CD4-positive, CD25-positive, alpha-beta regulatory T cell (primary cell): ENCODE results near the gene TMEM156. TPM values are rescaled to one million over a fixed set of nuclear protein-coding genes. Genes with fewer than 3 reads are reported as not detected.
A peak's percentile ranks its signal among the peaks of the same experiment; 100 is the strongest.
"Not testable (repeated sequence)": the region's sequence is repeated elsewhere in the genome, so short reads cannot be mapped to it uniquely, and the experiment has no call there.

Experiments
- ATAC-seq, 2 donors: fragments of 150-1000 bp; cut with Tn5 transposase; one replicate each; pipeline ENCODE4 v1.10.0; 2021; ENCODE audit warnings: low read depth in 2 of 2, moderate number of reproducible peaks in 2 of 2, moderate library complexity in 1 of 2
- DNase-seq, 3 donors: peaks; one replicate each; pipeline versions ENCODE4 v3.0.0 to v3.0.0-alpha.2; 2012 to 2022; ENCODE audit warnings: mixed read lengths in 1 of 3
- H3K27ac ChIP-seq: one replicate; pipeline ENCODE4 v1.7.0; 2013; ENCODE audit warnings: mild to moderate bottlenecking, low read length; ENCODE audit not compliant: insufficient read depth, poor library complexity, severe bottlenecking
- H3K27me3 ChIP-seq: one replicate; pipeline ENCODE4 v1.7.0; 2013; ENCODE audit warnings: low read length; ENCODE audit not compliant: control insufficient read depth, insufficient read depth
- H3K36me3 ChIP-seq: one replicate; pipeline ENCODE4 v1.7.0; 2013; ENCODE audit warnings: mild to moderate bottlenecking, low read length, moderate library complexity; ENCODE audit not compliant: control insufficient read depth, insufficient read depth
- H3K4me1 ChIP-seq: 2 replicates; pipeline ENCODE4 v1.7.0; 2013; ENCODE audit warnings: mild to moderate bottlenecking, low read length; ENCODE audit not compliant: insufficient read depth, control insufficient read depth, poor library complexity, severe bottlenecking
- H3K4me3 ChIP-seq: one replicate; pipeline ENCODE4 v1.7.0; 2013; ENCODE audit warnings: low read depth, mild to moderate bottlenecking, low read length, moderate library complexity
- H3K9me3 ChIP-seq, 2 experiments: 1 replicate in 1 of 2; 2 replicates in 1 of 2; pipeline ENCODE4 v1.7.0; 2013; ENCODE audit warnings: low read length in 2 of 2, mild to moderate bottlenecking in 1 of 2, moderate library complexity in 1 of 2; ENCODE audit not compliant: control insufficient read depth in 2 of 2
- H3K27ac Mint-ChIP-seq, 3 donors: one replicate each; pipeline ENCODE4 v1.8.0; 2020 to 2022; ENCODE audit warnings: mild to moderate bottlenecking in 3 of 3, mixed read lengths in 3 of 3, moderate library complexity in 2 of 3
- H3K27me3 Mint-ChIP-seq: one replicate; pipeline ENCODE4 v1.8.0; 2022; ENCODE audit warnings: mild to moderate bottlenecking, mixed read lengths
- H3K36me3 Mint-ChIP-seq: one replicate; pipeline ENCODE4 v1.8.0; 2020; ENCODE audit warnings: mixed read lengths
- H3K4me1 Mint-ChIP-seq, 4 donors: one replicate each; pipeline ENCODE4 v1.8.0; 2020 to 2022; ENCODE audit warnings: mixed read lengths in 4 of 4, mild to moderate bottlenecking in 1 of 4
- H3K4me3 Mint-ChIP-seq, 4 donors: one replicate each; pipeline ENCODE4 v1.8.0; 2020 to 2022; ENCODE audit warnings: mild to moderate bottlenecking in 4 of 4, mixed read lengths in 4 of 4, moderate library complexity in 3 of 4
- H3K9me3 Mint-ChIP-seq, 7 donors: one replicate each; pipeline ENCODE4 v1.8.0; 2020 to 2022; ENCODE audit warnings: mixed read lengths in 7 of 7, mild to moderate bottlenecking in 3 of 7, moderate library complexity in 2 of 7
- polyA plus RNA-seq, 4 donors: library from polyadenylated mRNA; unstranded; fragments of 300-500 nt; fragmentation: Illumina TruSeq; gene quantifications; one replicate each; pipeline ENCODE4 v1.2.3, GENCODE V29; 2021
- total RNA-seq: library from RNA; stranded (reverse); gene quantifications from one replicate; pipeline ENCODE4 v1.2.3, GENCODE V29; 2022

The TMEM156 gene
- total and polyA plus RNA-seq, 5 donors from 2014 or later = 8.4 to 24.3 (median 22.7) TPM

GRCh38 chr4:39020130-39020529 is 12.1 kb downstream of the TMEM156 start:
- peaks cover 2 to 19% (median 8%) of the 10 kb centered on the region in 7 donors for H3K9me3 Mint-ChIP-seq
- no peak overlapping the region for H3K4me3 Mint-ChIP-seq
- Histone ChIP-seq H3K4me3 (no peak overlapping the region), H3K27me3 (no peaks in the 10 kb centered on the region), H3K4me1 (no peaks in the 10 kb centered on the region), H3K9me3 (no peaks in the 10 kb centered on the region), H3K36me3 (peaks cover 4% of the 10 kb centered on the region), H3K27ac (no peak overlapping the region)
- no peak for ATAC-seq
- H3K4me1 Mint-ChIP-seq = peaks cover 2 to 25% (median 7%) of the 10 kb centered on the region in 4 donors
- H3K27ac Mint-ChIP-seq = peak overlapping the region in 1 of 3 donors; percentile 57
- peaks cover 53% of the 10 kb centered on the region for H3K36me3 Mint-ChIP-seq
- no peak for DNase-seq
- H3K27me3 Mint-ChIP-seq = no peaks in the 10 kb centered on the region

GRCh38 chr4:39014028-39014427 is 18.2 kb downstream of the TMEM156 start:
- no peak overlapping the region for H3K4me3 ChIP-seq
- H3K27me3 ChIP-seq = no peaks in the 10 kb centered on the region
- H3K27ac Mint-ChIP-seq = no peak overlapping the region
- H3K9me3 Mint-ChIP-seq = peaks cover 2 to 19% (median 6%) of the 10 kb centered on the region in 7 donors
- no peak overlapping the region for H3K27ac ChIP-seq
- ATAC-seq (no peak), DNase-seq (no peak)
- H3K4me3 Mint-ChIP-seq = no peak overlapping the region
- peaks cover 2 to 31% (median 16%) of the 10 kb centered on the region in 4 donors for H3K4me1 Mint-ChIP-seq
- H3K9me3 ChIP-seq = no peaks in the 10 kb centered on the region
- no peaks in the 10 kb centered on the region for H3K27me3 Mint-ChIP-seq
- H3K36me3 ChIP-seq = peaks cover 4% of the 10 kb centered on the region
- H3K4me1 ChIP-seq = no peaks in the 10 kb centered on the region
- peaks cover 38% of the 10 kb centered on the region for H3K36me3 Mint-ChIP-seq

GRCh38 chr4:39004758-39005157 is 27.5 kb downstream of the TMEM156 start:
- H3K4me1 ChIP-seq = no peaks in the 10 kb centered on the region
- Mint-ChIP-seq H3K27me3 (no peaks in the 10 kb centered on the region), H3K4me1 (peaks cover 15 to 24% (median 17%) of the 10 kb centered on the region in 4 donors), H3K4me3 (no peak overlapping the region), H3K27ac (no peak overlapping the region), H3K36me3 (peaks cover 13% of the 10 kb centered on the region), H3K9me3 (peaks cover 0 to 1% (median under 1%) of the 10 kb centered on the region in 7 donors)
- no peaks in the 10 kb centered on the region for H3K27me3 ChIP-seq
- no peak overlapping the region for H3K27ac ChIP-seq
- H3K9me3 ChIP-seq = peaks cover under 1% of the 10 kb centered on the region in 2 experiments
- ATAC-seq = no peak
- H3K4me3 ChIP-seq = no peak overlapping the region
- no peak for DNase-seq
- peaks cover 4% of the 10 kb centered on the region for H3K36me3 ChIP-seq

GRCh38 chr4:39002058-39002457 is 30.2 kb downstream of the TMEM156 start:
- not testable (repeated sequence) for H3K36me3 ChIP-seq, ATAC-seq, H3K9me3 Mint-ChIP-seq, H3K9me3 ChIP-seq, H3K27me3 ChIP-seq, H3K4me1 ChIP-seq, H3K27me3 Mint-ChIP-seq, H3K27ac ChIP-seq, H3K4me3 Mint-ChIP-seq, DNase-seq, H3K4me3 ChIP-seq, H3K27ac Mint-ChIP-seq
- peaks cover 28% of the 10 kb centered on the region for H3K36me3 Mint-ChIP-seq
- peaks cover 3 to 11% (median 6%) of the 10 kb centered on the region in 4 donors for H3K4me1 Mint-ChIP-seq

GRCh38 chr4:38995660-38996005 is 36.6 kb downstream of the TMEM156 start:
- H3K27ac ChIP-seq = no peak overlapping the region
- H3K9me3 ChIP-seq = peaks cover 3 to 8% of the 10 kb centered on the region in 2 experiments
- no peak for DNase-seq
- Mint-ChIP-seq H3K9me3 (peaks cover 1 to 4% (median 2%) of the 10 kb centered on the region in 7 donors), H3K4me1 (peaks cover 0 to 5% (median 4%) of the 10 kb centered on the region in 4 donors), H3K4me3 (no peak overlapping the region), H3K36me3 (peaks cover 38% of the 10 kb centered on the region), H3K27me3 (no peaks in the 10 kb centered on the region), H3K27ac (no peak overlapping the region)
- H3K4me1 ChIP-seq = no peaks in the 10 kb centered on the region
- peaks cover 14% of the 10 kb centered on the region for H3K36me3 ChIP-seq
- no peaks in the 10 kb centered on the region for H3K27me3 ChIP-seq
- no peak overlapping the region for H3K4me3 ChIP-seq
- no peak for ATAC-seq

GRCh38 chr4:38994135-38994534 is 38.1 kb downstream of the TMEM156 start:
- H3K4me1 Mint-ChIP-seq = peaks cover 2 to 5% (median 4%) of the 10 kb centered on the region in 4 donors
- no peak overlapping the region for H3K27ac Mint-ChIP-seq
- Histone ChIP-seq H3K36me3 (peaks cover 14% of the 10 kb centered on the region), H3K4me1 (no peaks in the 10 kb centered on the region), H3K9me3 (peaks cover 0 to under 1% of the 10 kb centered on the region in 2 experiments), H3K4me3 (no peak overlapping the region), H3K27ac (no peak overlapping the region), H3K27me3 (no peaks in the 10 kb centered on the region)
- H3K36me3 Mint-ChIP-seq = peaks cover 41% of the 10 kb centered on the region
- ATAC-seq = no peak
- peaks cover 0 to 1% (median 0%) of the 10 kb centered on the region in 7 donors for H3K9me3 Mint-ChIP-seq
- H3K4me3 Mint-ChIP-seq = no peak overlapping the region
- no peak for DNase-seq
- H3K27me3 Mint-ChIP-seq = no peaks in the 10 kb centered on the region

- DNase-seq = peak in 1 of 3 donors; percentile 29
- Histone ChIP-seq H3K36me3 (peaks cover 14% of the 10 kb centered on the region), H3K27ac (no peak overlapping the region), H3K4me3 (no peak overlapping the region), H3K27me3 (no peaks in the 10 kb centered on the region), H3K4me1 (no peaks in the 10 kb centered on the region), H3K9me3 (no peaks in the 10 kb centered on the region)
- Mint-ChIP-seq H3K9me3 (peaks cover 0 to 1% (median 0%) of the 10 kb centered on the region in 7 donors), H3K4me1 (peaks cover 3 to 10% (median 5%) of the 10 kb centered on the region in 4 donors), H3K36me3 (peaks cover 42% of the 10 kb centered on the region), H3K27ac (peak overlapping the region in 1 of 3 donors; percentile 38), H3K27me3 (no peaks in the 10 kb centered on the region), H3K4me3 (no peak overlapping the region)
- no peak for ATAC-seq
Measured at GRCh38 chr4:38993683-38994082, 38.5 kb downstream of the TMEM156 start.

GRCh38 chr4:38990241-38990640 is 42.0 kb downstream of the TMEM156 start:
- Histone ChIP-seq H3K36me3 (peaks cover 5% of the 10 kb centered on the region), H3K9me3 (no peaks in the 10 kb centered on the region), H3K27me3 (no peaks in the 10 kb centered on the region), H3K4me3 (no peak overlapping the region), H3K4me1 (peaks cover 12% of the 10 kb centered on the region), H3K27ac (no peak overlapping the region)
- no peaks in the 10 kb centered on the region for H3K27me3 Mint-ChIP-seq
- no peak overlapping the region for H3K4me3 Mint-ChIP-seq
- DNase-seq (no peak), ATAC-seq (no peak)
- H3K9me3 Mint-ChIP-seq = peaks cover 0 to 1% (median 0%) of the 10 kb centered on the region in 7 donors
- peaks cover 34% of the 10 kb centered on the region for H3K36me3 Mint-ChIP-seq
- peaks cover 18 to 37% (median 27%) of the 10 kb centered on the region in 4 donors for H3K4me1 Mint-ChIP-seq
- peak overlapping the region in 1 of 3 donors; percentile 39 for H3K27ac Mint-ChIP-seq
